HG02885 (cell line): Measurements from ENCODE around the gene SLC4A5.

Experiments used
- ATAC-seq: cut with Tn5 transposase; IDR thresholded peaks from one replicate; pipeline ENCODE4 v1.9.1; 2021; ENCODE audit warnings: mild to moderate bottlenecking; ENCODE audit not compliant: unreplicated experiment, poor library complexity

SLC4A5 gene

GRCh38 chr2:74325815-74326214 is 17.4 kb downstream of the SLC4A5 start:
- ATAC-seq: no peak

- no peak for ATAC-seq
Observed at GRCh38 chr2:74321737-74322136, 21.5 kb downstream of the SLC4A5 start.

- ATAC-seq: no peak
Observed at GRCh38 chr2:74317701-74318100, 25.5 kb downstream of the SLC4A5 start.

- no peak for ATAC-seq
Observed at GRCh38 chr2:74316627-74317295, 26.5 kb downstream of the SLC4A5 start.

GRCh38 chr2:74314107-74314506 is 29.1 kb downstream of the SLC4A5 start:
- no peak for ATAC-seq

DNA sequence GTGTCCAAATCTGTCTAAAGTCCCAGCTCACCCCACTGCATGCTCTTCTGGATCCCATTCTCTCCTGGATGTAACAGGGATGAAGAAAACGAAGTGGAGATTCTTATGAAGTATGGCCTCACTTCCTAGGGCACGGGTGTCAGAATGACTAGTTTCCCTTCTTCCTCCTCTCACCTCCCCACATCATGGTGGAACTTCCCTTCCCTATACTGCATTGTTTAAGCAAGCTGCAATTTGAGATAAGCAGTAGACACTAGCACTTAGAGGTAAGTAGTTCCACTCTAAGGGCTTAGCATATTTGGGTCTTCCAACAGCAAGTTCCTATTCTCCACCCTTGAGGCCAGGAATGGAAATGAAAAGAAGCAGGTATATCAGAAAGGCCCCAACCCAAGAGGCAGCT is 29.7 kb downstream of the SLC4A5 start:
- no peak for ATAC-seq

DNA sequence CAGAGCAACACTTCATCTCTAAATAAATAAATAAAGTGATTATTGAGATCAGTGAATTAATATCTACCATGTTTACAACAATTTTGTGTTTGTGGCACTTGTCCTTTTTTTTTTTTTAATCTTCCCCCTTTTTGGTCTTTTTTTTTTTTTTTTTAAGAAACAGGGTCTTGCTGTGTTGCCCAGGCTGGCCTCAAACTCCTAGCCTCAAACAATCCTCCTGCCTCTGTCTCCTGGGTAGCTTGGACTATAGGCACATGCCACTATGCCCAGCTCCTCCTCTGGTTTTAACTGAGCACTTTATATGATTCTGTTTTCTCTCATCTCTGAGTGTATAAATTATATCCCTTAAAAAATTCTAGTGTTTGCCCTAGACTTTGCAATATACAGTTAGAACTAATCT is 30.3 kb downstream of the SLC4A5 start:
- ATAC-seq: no peak

DNA sequence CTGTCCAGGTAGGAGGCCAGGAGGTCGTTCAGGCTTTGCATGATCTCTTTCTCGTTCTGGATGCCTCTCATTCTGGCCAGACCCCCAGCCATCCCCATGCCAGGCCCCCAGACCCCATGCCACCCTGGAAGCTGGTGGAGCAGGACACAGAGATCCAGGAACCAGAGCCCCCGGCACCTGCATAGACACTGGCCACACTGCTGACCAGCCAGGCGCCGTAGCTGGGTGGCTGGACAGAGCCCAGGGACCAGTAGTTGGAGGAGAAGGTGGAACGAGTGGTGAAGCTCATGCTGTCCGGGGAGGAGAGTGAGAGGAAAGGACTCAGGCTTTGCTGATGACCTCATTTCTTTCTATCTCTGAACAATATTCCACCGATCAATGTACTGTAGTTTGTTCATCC is 35.5 kb downstream of the SLC4A5 start:
- no peak for ATAC-seq

GRCh38 chr2:74304332-74305148 is 38.7 kb downstream of the SLC4A5 start:
- no peak for ATAC-seq

- no peak for ATAC-seq
Observed at GRCh38 chr2:74302865-74303264, 40.4 kb downstream of the SLC4A5 start.

- no peak for ATAC-seq
Observed at GRCh38 chr2:74301262-74301661, 42.0 kb downstream of the SLC4A5 start.

DNA sequence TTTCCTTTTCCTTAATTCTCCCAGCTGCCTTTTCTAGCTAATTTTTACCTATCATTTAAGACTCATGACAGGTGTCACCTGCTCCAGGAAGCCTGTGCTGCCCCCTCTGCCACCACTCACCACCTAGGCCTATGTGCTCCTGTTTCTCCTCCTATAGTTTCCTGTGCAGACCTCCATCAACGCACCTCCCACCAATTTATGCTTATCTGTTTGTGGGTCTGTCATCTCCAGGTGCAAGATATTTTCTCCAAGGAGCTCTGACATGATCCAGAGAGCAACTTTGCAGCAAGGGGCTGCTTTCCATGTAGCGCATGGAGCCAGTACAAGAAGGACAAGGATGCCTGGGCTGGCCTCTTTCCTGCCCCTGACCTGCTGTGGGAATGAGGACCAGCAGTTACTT is 42.7 kb downstream of the SLC4A5 start:
- ATAC-seq: no peak

- no peak for ATAC-seq
Observed at GRCh38 chr2:74297950-74298349, 45.3 kb downstream of the SLC4A5 start.

- ATAC-seq: peak; percentile 74
Observed at GRCh38 chr2:74297391-74297790, 45.8 kb downstream of the SLC4A5 start.

GRCh38 chr2:74293191-74293991 is 49.8 kb downstream of the SLC4A5 start:
- no peak for ATAC-seq

- ATAC-seq: no peak
Observed at GRCh38 chr2:74292751-74293150, 50.5 kb downstream of the SLC4A5 start.

GRCh38 chr2:74291886-74292621 is 51.2 kb downstream of the SLC4A5 start:
- ATAC-seq: no peak

DNA sequence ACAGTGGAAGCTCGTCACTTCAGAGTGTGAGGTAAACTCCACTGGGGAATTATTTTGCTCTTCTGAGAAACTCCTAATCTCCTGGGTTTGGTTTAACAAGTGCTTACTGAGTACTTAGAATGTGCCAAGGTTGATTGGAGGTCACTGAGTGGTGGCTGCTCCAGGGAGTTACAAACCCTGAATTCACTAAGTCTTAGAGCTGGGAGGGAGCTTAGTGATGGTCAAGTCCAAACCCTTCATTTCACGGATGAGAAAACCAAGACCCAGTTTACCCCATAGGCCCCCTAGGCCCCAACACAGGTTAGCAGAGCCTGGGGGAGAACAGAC is 52.0 kb downstream of the SLC4A5 start:
- no peak for ATAC-seq

DNA sequence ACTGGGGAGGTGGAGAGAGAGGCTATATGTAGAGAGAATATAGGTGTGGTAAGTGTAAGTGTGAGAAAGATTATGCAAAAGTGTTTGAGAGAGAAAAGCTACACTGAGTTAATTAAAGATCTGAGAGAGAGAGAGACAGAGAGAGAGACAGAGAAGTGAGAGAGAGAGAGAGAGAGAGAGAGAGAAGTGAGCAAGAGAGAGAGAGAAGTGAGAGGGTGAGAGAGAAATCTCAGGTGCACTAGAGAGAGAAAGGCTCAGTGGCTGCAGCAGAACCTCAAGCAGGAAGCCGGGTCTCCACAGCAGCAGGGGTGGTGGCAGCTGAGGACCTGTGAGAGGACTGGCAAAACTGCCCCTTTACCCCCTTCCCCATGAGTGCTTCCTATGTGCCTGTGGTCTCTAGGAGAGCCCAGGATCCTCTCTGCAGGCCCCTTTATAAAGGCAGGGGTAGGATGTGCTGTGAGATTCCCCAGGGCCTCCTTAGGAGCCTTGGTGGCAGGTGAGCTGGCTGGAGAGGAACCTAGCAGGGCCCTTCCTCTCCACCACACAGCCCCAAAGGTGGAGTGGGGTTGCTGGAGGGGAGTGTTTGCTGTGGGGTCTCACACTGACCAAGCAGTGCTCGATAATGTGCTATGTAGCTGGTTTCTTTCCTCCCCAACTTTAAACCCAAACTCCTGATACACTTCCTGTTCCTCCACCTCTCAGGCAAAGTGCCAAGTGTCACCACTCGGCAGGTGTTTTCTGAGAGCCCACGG is 52.6 kb downstream of the SLC4A5 start:
- peak; percentile 68 for ATAC-seq

GRCh38 chr2:74290066-74290465 is 53.1 kb downstream of the SLC4A5 start:
- ATAC-seq: no peak
